Suppressor macrophage treated with lipopolysaccharide for 4 hours (primary cell): Measurements from ENCODE around the gene AKT1S1.
"Not testable (repeated sequence)": the region's sequence is repeated elsewhere in the genome, so short reads cannot be mapped to it uniquely, and the experiment has no call there.

ENCODE experiments used
- DNase-seq: peaks from one replicate; pipeline ENCODE4 v3.0.0-alpha.2; 2020

Gene AKT1S1

DNA sequence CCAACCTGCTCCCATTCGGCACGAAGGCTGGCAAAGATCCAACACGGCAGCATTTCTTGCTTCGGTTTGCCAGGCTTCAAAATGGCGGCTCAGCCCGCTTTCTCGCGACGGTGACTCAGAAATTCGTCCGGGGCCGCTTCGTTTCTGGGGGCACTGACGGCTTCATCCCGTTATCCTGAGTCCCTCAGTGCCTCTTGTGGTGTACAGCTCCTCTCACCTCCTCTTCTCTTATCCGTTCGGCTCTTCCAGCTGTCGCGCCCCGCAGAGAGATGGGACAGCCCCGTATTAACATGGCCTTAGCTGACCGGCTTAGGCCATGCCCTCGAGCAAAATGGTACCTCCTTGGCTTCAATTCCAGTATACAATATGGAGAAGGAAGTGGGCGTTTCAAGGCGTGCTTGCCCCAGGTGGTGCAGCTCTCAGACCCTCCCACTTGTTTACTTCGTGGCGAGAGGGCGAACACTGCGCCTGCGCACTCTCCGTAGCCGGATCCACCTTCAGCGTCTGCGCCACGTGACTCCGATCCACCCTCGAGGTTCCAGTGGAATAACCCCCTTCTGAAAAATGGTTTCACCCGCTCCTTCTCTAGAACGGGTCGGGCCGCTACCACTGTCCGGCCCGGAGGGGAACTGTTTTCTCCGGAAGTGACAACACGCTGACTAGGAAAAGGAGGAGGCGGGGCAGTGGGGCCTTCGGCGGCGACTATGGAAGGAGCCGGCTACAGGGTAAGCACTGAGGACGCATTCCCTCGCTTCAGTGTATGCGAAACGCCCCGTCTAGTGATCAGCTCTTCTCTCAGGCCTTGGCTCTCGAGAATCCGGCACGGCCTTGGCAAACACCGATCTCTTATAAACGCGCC lies at the start of gene AKT1S1, which contains the start of gene TBC1D17:
Gene AKT1S1, minus strand, starts transcription at position 336 of the 859 bp plus-strand sequence. CDS start 4,060 bp downstream, outside the sequence.
Gene TBC1D17, plus strand, starts transcription at position 683 of the 859 bp plus-strand sequence. Its CDS starts 22 bp downstream, at position 705.
- peak; percentile 100 for DNase-seq

DNA sequence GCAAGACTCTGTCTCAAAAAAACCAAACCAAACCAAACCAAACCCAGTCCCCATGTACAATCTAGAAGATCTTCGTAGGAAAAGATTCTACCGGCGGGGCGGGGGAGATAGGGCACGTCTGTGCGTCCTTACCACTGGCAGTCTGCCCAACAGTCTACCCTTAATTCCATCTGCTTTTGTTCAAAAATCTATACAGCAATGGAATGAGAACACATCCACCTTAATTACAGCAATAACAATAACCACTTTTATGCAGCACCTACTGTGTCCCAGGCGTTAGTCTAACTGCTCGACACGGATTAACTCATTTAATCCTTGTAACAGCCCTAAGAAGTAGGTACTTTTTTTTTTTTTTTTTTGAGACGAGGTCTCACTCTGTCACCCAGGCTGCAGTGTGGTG lies 49.4 kb upstream of the AKT1S1 start:
- no peak for DNase-seq

DNA sequence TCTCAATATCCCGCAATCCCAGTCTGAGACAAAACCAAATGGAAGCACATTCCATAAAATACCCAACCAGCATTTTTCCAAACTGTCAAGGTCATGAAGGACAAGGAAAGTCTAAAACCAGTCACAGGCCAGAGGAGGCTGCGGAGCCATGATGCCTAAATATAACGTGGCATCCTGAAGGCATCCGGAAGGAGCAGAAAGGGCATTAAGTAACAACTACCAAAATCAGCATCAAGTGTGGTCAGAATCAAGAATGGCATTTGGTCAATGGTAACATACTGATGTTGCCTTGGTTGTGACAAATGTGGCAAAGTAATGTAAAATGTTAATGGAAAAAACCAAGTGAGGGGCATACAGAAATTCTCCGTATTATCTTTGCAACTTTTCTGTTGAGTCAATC lies 48.3 kb upstream of the AKT1S1 start:
- no peak for DNase-seq

DNA sequence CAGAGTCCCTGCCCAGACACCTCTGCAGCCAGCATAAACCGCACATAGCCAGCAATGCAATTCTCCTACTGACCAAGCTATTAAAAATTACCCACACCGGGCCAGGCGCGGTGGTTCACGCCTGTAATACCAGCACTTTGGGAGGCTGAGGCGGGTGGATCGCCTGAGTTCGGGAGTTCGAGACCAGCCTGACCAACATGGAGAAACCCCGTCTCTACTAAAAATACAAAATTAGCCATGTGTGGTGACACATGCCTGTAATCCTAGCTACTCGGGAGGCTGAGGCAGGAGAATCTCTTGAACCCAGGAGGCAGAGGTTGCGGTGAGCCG lies 47.7 kb upstream of the AKT1S1 start:
- DNase-seq = not testable (repeated sequence)

DNA sequence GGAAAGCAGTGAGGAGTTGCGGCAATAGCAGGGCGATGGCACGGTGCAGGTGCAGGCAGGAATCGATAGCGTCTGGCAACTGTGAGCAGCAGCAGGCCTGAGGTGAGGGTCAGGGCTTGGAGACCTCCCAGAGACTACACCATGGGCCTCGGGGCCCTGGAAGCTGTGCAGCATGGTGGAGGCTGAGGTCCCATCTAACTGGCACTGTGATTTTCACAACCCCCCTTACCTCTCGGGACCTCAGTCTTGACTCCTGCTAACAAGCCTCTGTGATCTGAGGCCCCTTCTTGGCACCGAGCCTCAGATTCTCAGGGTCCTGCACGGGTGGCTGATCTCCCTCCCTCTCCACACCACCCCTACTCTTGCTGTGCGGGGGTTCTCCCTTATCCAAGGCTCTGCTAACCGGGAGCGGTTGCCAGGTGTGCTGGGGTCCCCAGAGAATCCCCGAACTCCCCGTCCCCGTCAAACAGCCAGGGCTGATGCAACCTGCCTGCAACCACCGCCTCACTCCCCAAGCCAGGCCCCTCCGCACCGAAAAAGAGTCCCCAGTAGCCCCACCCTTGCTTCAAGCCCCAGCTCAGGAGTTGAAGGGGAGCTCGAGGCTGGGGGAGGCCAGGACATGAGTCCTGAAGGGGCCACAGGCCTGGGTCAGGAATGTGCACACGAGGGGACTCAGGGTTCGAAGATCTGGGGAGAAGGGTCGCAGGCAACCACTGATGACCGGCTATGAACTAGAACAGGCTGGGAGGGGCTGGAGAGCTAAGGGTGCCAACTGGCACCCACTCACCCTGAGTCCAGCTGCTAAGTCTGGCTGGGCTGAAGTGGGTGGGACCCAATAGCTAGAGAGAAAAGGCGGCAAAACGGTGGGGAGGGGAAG lies 47.1 kb upstream of the AKT1S1 start:
- DNase-seq = no peak

DNA sequence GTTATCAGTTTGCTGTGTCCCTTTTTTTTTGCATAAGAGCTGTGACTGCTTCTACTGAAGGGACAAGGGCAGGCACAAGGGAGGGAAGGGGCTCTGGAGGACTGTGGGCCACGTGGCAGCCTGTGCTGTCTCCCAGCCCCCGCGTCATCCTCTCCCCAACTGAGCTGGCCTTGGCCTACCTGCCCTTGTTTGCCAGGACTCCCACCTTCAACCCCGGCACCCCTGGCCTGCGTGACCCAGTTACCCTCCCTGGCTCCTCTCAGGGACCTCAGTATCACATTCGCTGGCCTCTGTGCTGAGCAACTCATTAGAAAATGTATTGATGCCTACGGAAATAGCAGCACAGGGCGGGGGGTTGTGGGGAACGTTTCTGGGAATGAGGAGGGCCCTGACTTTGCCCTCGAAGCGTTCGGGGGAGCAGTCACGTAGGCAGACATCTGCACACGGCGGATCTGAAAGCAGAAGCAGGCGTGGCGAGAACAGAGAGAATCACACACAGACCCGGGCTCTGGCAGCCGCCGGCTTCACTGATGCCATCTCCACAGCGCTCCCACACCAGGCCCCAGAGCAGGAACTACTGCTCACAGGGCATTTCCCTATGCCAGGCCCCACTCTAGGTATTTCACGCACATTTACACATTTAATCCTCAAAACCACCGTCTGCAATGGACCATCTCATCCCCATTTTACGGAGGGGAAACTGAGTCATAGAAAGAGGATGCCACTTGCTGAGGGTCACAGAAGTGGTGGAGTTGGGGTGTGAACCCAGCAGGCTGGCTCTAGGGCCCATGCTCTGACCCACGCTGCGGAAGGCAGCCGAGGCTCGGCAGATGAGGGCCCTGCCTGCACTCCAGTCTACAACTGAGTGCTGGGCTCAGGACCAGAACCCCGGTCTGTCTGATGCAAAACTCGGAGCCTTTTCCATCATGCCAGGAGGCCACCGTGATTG lies 46.2 kb upstream of the AKT1S1 start:
- peak; percentile 82 for DNase-seq

DNA sequence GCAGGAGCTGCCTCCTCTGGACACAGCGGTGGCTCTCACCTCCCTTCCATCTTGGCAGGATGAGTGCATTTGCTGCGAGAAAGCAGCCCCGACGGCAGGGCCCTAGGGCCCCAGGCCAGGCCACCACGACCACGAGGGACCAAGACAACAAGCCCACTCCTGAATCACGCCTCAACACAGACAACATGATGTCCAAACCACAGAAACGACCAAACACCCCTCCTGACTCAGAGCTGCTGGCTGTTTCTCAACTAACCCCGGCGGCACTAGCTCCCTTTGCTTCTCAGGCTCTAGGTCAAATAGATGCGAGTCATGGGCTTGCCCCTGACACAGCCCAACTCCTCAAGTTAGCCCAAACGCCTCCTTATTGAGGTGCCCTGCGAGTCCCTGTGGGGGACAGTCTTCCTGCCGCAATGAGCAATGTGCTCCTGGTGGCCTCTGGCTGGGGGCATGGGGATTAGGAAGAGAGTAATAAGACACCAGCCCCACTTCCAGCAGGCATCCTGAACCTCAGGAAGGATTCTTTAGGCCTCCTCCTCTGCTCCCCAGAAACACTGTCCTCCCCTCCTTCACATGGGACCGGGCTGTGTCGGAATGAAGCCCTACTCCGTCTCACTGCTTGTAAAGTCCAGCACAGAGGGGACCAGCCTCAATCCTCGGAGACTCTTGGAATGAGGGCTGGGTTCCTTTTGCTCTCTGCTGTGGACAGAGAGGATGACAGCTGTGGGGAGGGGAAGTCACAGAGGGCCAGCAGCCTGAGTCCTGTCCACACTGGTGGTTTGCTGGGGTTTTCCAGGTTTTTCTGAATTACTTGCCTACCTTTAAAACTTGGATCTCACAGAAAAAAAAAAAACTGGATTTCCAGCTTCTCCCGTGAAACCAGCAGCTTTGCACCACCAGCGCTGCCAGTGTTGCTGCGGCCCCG lies 45.0 kb upstream of the AKT1S1 start:
- DNase-seq = peak; percentile 83

DNA sequence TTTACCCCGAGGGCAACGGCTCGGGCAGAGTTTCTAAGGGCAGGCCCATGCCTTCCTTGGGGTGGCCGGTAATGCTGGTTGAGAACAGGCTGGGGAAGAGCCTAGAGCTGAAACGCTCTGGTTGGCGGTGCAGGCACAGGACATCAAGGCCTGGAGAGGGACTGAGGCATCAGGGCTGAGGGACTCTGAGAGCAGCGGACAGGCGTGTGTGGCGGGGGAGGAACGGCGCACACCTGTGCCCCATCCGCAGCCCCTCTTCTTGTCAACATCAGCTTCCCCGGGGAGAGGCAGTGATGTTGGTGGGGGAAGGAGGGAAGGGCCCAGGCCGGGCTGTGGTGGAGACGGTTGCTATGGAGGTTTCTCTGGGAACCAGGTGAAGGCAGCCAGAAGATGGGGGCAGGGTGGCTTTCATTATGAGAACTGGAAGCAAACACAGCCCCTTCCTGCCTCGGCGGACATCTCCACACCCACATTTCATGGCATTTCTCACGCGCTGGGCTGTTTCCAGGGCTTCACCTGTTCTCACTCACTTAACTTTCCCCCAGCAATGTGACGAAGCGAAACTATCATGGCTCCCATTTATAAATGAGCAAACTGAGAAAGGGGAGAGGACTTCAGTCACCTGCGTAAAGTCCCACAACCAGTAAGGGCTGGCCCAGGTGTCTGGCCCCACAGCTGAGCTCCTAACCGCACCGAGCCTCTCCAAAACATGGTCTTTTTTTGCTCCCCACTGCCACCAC lies 43.6 kb upstream of the AKT1S1 start:
- no peak for DNase-seq

DNA sequence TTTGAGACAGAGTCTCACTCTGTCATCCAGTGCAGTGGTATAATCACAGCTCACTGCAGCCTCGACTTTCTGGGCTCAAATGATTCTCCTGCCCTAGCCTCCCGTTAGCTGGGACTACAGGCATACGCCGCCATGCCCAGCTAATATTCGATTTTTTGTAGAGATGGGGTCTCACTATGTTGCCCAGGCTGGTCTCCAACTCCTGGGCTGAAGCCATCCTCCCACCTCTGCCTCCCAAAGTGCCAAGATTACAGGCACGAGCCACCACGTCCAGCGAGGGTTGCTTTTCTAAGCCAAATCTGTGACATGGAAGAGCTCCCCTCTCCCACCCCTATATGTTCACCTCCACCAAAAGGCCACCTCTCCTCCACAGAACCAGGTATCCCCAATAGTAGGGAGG lies 40.9 kb upstream of the AKT1S1 start:
- DNase-seq = no peak

DNA sequence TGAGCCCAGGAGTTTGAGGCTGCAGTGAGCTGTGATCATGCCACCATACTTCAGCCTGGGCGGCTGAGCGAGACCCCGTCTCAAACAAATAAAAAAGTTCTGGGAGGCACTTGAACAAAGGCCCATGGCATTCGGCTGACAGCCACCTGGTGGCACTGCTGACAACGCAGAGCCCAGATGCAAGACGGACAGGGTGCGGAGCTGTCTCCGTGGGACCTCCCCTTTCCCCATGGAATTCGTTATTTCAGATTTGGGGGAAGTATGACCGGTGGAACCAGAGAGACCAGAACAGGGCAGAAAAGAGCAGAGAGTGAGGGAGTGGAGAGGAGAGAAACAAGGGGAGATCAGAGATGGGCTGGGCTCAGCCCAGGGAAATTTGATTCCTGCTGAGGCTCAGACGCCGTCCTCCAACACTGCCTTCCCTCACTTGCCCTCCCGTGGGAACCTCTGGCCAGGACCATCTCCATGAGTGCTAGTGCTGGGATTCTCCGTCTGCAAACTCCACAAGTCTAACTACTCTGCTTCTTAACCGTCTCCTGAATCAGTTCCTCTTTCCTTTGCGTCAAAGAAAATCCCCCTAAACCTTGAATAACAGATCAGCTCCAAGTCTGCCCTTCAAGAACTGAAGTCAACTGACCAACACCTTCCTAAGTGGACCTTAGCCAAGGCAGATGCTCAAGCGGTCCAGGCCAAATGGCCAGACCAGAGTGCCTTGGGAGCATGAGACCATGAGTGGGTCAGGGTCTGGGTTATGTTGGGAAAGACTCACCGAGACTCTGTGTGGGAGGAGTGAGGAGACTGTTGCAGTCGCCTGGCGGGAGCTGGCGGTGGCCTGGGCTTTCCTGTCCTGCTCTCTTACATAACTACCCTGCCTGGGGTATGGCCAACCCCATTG lies 39.9 kb upstream of the AKT1S1 start:
- DNase-seq = peak; percentile 88

DNA sequence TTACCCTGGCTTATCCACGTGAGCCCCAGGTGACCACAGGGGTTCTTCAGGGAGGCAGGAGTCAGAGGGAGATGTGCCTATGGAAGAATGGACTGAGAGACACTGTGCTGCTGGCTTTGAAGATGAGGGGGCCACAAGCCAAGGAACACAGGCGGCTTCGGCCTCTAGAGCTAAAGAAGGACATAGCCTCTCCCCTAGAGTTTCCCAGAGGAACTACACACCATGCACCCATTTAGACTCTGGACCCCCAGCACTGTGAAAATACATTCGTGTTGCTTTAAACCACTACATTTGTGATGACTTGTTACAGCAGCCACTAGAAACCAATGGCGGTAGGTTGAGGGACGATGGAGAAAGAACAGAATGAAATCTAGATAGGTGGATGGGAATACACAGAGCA lies 38.1 kb upstream of the AKT1S1 start:
- DNase-seq = no peak

DNA sequence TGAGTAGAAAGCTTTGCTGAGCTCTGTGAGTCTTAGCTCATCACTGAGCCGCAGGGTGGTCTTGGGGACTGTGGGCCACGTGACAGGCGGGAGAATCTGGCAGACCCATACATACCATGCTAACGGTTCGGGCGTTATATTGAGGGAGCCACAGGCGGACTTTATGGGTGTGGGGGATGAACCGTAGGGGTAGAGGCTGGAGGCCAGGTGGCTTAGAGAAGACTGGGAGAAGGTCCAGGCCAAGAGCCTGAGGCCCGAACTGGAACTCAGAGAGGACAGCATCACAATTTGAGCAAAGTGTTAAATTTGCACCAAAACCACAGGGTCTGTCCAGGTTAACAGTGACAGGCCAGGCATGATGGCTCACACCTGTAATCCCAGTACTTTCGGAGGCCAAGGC lies 36.6 kb upstream of the AKT1S1 start:
- DNase-seq = no peak

DNA sequence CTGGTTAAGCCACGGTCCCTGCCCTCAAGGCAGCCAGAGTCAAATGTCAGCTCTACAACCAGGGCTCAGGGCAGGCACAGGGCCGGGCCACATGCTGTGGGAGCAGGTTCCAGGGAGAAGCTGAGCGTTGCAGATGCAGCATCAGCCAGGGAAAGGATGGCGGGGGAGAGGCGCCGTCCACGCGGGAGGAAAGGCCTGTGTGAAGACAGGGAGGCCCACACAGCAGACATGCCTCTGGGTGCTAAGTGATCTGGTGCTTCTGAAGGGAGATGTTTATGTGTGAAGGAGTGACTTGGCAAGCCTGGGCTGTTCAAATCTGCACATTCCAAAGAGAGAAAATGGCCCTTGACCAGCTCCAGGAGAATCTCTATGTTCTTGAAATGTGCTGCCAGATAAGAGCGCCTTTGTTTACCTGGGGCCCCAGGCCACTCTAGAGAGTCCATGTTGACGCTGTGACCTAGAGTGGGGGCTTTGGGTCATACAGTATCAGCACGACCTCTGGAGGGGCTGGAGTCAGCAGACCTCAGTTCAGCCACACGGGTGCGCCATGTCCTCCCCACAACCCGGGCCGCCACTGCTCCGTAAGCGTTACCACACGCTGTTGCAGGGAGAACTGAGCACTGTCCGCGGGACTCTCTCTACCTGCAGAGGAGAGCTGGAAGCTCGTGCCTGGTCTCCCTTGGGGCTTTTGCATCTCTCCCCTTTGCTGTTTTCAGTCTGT lies 36.0 kb upstream of the AKT1S1 start:
- no peak for DNase-seq

DNA sequence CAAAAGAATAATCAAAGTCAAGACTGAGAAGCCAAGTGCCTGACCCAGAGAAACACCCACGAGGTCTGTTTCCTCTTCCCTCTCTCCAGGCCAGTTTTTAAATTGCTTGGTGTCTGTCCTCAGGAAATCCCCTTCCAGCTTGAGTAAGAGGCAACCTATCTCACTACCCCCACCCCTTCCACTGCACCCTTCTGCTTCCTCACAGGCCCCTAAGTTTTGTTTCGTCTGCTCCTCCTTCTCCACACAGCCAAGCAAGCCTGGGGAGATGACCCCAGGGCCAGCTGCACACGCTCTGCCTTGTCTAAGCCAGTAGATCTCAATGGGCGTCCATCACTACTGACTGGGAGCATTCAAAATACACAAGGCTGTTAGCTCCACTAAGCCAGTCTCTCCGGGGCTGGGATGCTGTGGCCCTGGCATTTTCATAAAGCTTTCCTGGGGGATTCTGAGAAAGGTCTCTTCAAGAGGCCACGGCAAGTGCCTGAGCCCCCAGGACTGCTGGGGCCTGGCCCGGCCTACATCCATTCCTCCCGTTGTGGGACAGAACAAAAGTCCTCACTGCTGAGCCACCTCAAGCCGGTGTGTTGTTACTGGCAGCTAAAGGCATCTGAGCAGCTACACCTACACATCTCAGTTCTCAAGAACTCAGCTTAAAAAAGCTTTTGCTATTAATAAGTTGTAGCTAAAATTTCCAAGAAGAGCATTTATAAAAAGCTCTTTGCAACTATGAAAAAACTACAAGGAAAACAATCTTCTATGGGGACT lies 34.4 kb upstream of the AKT1S1 start:
- peak; percentile 95 for DNase-seq

DNA sequence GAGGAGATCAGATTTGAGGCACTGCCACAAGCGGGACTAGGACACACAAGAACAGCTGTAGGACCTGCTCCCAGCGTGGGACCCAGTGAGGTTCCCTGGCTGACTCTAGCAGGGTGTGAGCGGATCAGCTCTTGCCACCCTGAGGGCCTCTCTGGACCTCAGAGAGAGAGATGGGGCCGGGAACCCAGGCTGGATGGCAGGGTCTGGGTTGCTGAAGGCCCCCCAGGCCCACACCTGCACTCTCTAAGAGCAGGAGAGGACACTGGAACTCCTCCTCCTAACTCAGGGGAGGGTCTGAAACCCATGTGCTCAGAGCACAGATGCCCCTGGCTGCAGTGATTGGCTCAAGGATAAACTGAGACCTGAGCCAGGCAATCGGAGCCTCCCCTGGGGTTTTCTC lies 33.0 kb upstream of the AKT1S1 start:
- DNase-seq = no peak

DNA sequence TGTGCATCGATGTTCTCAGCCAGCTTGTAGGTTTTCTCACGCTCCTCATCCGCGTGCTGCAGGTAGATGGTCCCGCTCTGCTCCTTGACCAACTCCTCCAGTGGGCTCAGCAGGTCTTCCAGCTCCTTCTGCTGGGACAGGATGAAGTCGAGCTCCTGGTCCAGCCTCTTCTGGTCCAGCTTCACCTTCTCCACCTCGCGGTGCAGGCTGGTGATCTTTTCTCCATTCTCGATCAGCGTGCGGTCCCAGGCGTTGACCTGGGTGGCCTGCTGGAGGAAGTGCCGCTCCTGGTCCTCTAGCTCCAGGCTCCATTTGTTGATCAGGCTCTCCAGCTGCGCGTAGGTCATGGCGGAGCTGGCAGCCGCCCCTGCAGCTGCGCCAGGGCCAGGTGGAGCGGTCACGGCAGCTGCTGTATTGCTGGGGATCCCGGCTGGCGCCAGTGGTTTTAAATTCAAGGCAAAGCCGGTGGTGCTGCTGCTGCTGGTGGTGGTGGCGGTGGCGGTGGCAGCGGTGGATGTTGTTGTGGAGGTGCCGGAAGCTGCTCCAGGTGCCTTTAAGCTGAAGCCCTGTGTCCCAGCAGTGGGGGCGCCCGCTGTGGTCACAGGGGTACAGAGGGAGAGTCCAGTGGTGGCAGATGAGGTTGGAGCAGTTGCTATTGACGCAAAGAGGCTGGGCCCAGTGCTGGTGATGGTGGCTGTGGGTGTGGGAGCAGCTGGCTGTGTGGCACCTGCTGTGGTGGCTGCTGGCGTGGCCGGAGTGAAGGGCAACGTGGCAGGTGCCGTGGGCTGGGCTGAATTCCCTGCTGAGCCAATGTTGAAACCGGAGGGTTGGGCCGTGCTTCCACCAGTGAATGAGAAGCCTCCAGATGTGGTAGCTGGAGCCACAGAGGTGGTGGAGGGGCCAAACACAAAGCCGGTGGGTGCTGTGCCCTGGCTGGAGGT lies 31.6 kb upstream of the AKT1S1 start:
- DNase-seq = no peak
